ENCODE results near the gene SHISAL2A. TPM values are rescaled to one million over a fixed set of nuclear protein-coding genes. Genes with fewer than 3 reads are reported as not detected.

SHISAL2A gene
- total and polyA plus RNA-seq, 4 donors: 0.14 to 0.33 (median 0.22) TPM; not detected in 1

DNA sequence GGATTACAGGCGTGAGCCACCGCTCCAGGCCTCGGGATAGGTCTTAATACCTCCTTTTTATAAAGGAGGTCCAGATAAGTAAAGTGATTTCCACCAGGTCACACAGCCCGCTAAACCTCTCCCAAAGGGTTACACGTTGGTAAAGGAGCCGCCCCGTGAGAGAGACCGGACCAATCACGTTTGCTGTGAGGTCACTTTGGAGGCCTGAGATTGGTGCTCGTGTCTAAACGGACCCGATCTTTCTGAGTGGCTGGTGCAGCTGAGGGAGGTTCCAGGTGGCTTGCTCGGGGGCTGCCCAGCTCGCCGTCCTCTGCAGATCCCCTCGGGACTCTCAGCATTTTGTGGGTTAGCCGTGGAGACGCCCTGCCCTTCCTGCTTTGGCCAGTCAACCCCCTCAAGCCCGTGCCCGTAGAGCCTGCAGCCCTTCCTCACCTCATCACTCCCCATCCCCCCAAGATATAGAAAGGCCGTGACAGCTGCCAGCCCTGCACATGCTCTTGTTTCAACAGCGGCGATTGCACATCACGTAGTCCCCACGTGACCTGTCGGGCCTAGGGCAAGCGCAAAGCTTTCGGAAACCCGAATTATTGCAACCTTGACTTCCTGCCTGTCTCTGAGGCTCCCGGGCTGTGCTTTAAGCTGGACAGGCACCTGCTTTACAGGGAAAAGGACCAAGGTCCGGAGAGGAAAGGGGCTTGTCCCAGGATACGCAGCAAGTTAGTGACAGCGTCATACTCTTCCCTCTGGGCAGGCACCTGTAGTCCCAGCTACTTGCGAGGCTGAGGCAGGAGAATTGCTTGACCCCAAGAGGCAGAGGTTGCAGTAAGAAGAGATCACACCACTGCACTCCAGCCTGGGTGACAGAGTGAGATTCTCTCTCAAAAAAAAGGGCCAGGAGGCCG lies 70.2 kb downstream of the SHISAL2A start:
- Histone ChIP-seq H3K27me3 (ENCODE audit: control insufficient read depth in 4 of 4, insufficient read depth in 4 of 4, low read length in 3 of 4) (no peaks in the 10 kb centered on the region), H3K9me3 (ENCODE audit: control insufficient read depth in 4 of 4, low read length in 3 of 4) (no peaks in the 10 kb centered on the region), H3K4me3 (ENCODE audit: low read depth in 1 of 3, low read length in 3 of 3) (peak overlapping the region; percentile 46 to 68 (median 67)), H3K4me1 (ENCODE audit: control insufficient read depth in 4 of 4, insufficient read depth in 4 of 4, low read length in 3 of 4) (peaks cover 0 to 13% (median 8%) of the 10 kb centered on the region in 4 donors), H3K36me3 (ENCODE audit: control insufficient read depth in 4 of 4, insufficient read depth in 3 of 4, low read depth in 1 of 4, low read length in 3 of 4) (no peaks in the 10 kb centered on the region), H3K27ac (ENCODE audit: low read depth in 1 of 2, low read length in 2 of 2) (peak overlapping the region; percentile 92 to 98), H3K9ac (ENCODE audit: low read depth in 1 of 2, low read length in 2 of 2) (peak overlapping the region; percentile 39 to 94)
- TF ChIP-seq TAF1 (conservative IDR thresholded peaks at IDR 0.05): peak; percentile 68
- TF ChIP-seq FOXA1 (IDR thresholded peaks at IDR 0.05): peak; percentile 66
- peak; percentile 89 for TF ChIP-seq YY1 (IDR thresholded peaks at IDR 0.05)
- peak in 1 of 2 donors; percentile 73 for TF ChIP-seq GABPA (IDR thresholded peaks at IDR 0.05 in 1 of 2, conservative IDR thresholded peaks at IDR 0.05 in 1 of 2)
- peak; percentile 67 for TF ChIP-seq NR2F2 (IDR thresholded peaks at IDR 0.05)
- peak; percentile 84 for TF ChIP-seq ATF3 (IDR thresholded peaks at IDR 0.05)
- TF ChIP-seq SP1 (IDR thresholded peaks at IDR 0.05): peak; percentile 94
- TF ChIP-seq, protein P1, sequence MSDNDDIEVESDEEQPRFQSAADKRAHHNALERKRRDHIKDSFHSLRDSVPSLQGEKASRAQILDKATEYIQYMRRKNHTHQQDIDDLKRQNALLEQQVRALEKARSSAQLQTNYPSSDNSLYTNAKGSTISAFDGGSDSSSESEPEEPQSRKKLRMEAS (IDR thresholded peaks at IDR 0.05): peak; percentile 100
- TF ChIP-seq FOXA2 (IDR thresholded peaks at IDR 0.05): peak; percentile 73
- peak; percentile 54 to 55 for TF ChIP-seq EGR1 (IDR thresholded peaks at IDR 0.05; ENCODE audit: low read depth in 2 of 2)
- peak; percentile 87 to 93 for TF ChIP-seq RXRA (IDR thresholded peaks at IDR 0.05)
- peak; percentile 46 to 68 for TF ChIP-seq RAD21 (IDR thresholded peaks at IDR 0.05)
- peak; percentile 80 to 87 for TF ChIP-seq HNF4A (conservative IDR thresholded peaks at IDR 0.05)
- TF ChIP-seq HNF4G (IDR thresholded peaks at IDR 0.05): peak; percentile 78
- peak; percentile 91 for TF ChIP-seq REST (IDR thresholded peaks at IDR 0.05)
- TF ChIP-seq, protein P2, sequence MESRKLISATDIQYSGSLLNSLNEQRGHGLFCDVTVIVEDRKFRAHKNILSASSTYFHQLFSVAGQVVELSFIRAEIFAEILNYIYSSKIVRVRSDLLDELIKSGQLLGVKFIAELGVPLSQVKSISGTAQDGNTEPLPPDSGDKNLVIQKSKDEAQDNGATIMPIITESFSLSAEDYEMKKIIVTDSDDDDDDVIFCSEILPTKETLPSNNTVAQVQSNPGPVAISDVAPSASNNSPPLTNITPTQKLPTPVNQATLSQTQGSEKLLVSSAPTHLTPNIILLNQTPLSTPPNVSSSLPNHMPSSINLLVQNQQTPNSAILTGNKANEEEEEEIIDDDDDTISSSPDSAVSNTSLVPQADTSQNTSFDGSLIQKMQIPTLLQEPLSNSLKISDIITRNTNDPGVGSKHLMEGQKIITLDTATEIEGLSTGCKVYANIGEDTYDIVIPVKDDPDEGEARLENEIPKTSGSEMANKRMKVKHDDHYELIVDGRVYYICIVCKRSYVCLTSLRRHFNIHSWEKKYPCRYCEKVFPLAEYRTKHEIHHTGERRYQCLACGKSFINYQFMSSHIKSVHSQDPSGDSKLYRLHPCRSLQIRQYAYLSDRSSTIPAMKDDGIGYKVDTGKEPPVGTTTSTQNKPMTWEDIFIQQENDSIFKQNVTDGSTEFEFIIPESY (IDR thresholded peaks at IDR 0.05): peak; percentile 87
- no peak for TF ChIP-seq CTCF (IDR thresholded peaks at IDR 0.05; ENCODE audit: low read depth, low read length, missing input control)
- peak; percentile 38 to 63 for TF ChIP-seq JUND (IDR thresholded peaks at IDR 0.05)
- WGBS: 4% methylated on average over 35 of the region's 35 CpGs
- DNase-seq (ENCODE audit: low spot score): peak; percentile 75

Measured in liver (tissue), 9 donors.